GM12864 (cell line): ENCODE results near the gene NHLRC2.

Source experiments
- DNase-seq: peaks from one replicate; pipeline ENCODE4 v3.0.0-alpha.2; 2011; ENCODE audit warnings: low read depth
- H3K4me3 ChIP-seq: 2 replicates; pipeline ENCODE4 v1.5.1; 2011; ENCODE audit warnings: mild to moderate bottlenecking, low read depth, low read length, control low read depth
- CTCF ChIP-seq: IDR thresholded peaks from 2 replicates; pipeline ENCODE4 v1.5.1; 2011; ENCODE audit warnings: low read depth, mild to moderate bottlenecking, moderate library complexity, low read length, control low read depth, inconsistent platforms; ENCODE audit errors: missing control alignments

Gene NHLRC2

GRCh38 chr10:113965077-113965476 is 110.6 kb downstream of the NHLRC2 start:
- no peak overlapping the region for H3K4me3 ChIP-seq
- no peak for DNase-seq

GRCh38 chr10:113965683-113966082 is 111.2 kb downstream of the NHLRC2 start:
- no peak for DNase-seq
- TF ChIP-seq CTCF, result no peak
- H3K4me3 ChIP-seq, result no peak overlapping the region

More at GRCh38 chr10:113965077-113965476, 110.6 kb downstream of the NHLRC2 start:
- no peak for TF ChIP-seq CTCF
